Type B pancreatic cell (in vitro differentiated cells): ENCODE data around the gene KRT222. TPM values are rescaled to one million over a fixed set of nuclear protein-coding genes. Genes with fewer than 3 reads are reported as not detected.

Source experiments
- DNase-seq: peaks from one replicate; pipeline ENCODE4 v3.0.0; 2021; ENCODE audit warnings: mixed read lengths; ENCODE audit not compliant: unreplicated experiment; ENCODE audit errors: extremely low spot score
- H3K27ac Mint-ChIP-seq: 2 replicates; pipeline ENCODE4 v1.8.0; 2021; ENCODE audit warnings: mild to moderate bottlenecking, mixed read lengths
- H3K27me3 Mint-ChIP-seq: 2 replicates; pipeline ENCODE4 v1.8.0; 2021; ENCODE audit warnings: mixed read lengths
- H3K36me3 Mint-ChIP-seq: 2 replicates; pipeline ENCODE4 v1.8.0; 2021; ENCODE audit warnings: mixed read lengths
- H3K4me1 Mint-ChIP-seq: one replicate; pipeline ENCODE4 v1.8.0; 2021; ENCODE audit warnings: mixed read lengths; ENCODE audit not compliant: unreplicated experiment
- H3K4me3 Mint-ChIP-seq: 2 replicates; pipeline ENCODE4 v1.8.0; 2021; ENCODE audit warnings: mild to moderate bottlenecking, mixed read lengths
- H3K9me3 Mint-ChIP-seq: 2 replicates; pipeline ENCODE4 v1.8.0; 2021; ENCODE audit warnings: mixed read lengths
- total RNA-seq: library from RNA; stranded (reverse); gene quantifications from 2 replicates; pipeline ENCODE4 v1.2.1, GENCODE V29; 2021; ENCODE audit warnings: low replicate concordance
- TF ChIP-seq, protein P1 (sequence below): fragments of 200-600 bp; sonication (generic); conservative IDR thresholded peaks from 2 replicates; pipeline ENCODE4 v1.5.0; 2021; ENCODE audit warnings: antibody characterized with exemption, mild to moderate bottlenecking

KRT222 gene
- total RNA-seq, 1 donor from 2014 or later, result 0.34 TPM

DNA sequence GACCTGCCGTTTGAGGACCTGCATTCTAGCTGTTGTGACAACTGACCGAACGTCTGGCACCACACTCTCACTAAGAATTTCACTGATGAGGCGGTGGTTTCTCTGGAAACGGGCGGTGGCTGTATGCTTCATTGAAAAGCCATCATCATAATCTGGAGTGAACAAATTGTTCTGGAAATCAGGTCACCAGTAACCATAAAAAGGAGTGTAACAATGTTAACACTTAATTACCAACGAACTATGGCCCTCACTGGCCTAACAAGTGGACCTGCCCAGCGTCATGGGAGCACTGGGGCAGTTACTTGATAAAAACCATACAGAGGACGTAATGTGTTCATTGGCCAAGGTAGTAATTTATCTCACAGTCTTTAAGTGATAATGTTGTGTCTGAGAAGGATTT, 32.8 kb downstream of the KRT222 start:
- TF ChIP-seq, protein P1, sequence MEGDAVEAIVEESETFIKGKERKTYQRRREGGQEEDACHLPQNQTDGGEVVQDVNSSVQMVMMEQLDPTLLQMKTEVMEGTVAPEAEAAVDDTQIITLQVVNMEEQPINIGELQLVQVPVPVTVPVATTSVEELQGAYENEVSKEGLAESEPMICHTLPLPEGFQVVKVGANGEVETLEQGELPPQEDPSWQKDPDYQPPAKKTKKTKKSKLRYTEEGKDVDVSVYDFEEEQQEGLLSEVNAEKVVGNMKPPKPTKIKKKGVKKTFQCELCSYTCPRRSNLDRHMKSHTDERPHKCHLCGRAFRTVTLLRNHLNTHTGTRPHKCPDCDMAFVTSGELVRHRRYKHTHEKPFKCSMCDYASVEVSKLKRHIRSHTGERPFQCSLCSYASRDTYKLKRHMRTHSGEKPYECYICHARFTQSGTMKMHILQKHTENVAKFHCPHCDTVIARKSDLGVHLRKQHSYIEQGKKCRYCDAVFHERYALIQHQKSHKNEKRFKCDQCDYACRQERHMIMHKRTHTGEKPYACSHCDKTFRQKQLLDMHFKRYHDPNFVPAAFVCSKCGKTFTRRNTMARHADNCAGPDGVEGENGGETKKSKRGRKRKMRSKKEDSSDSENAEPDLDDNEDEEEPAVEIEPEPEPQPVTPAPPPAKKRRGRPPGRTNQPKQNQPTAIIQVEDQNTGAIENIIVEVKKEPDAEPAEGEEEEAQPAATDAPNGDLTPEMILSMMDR, result no peak
- H3K36me3 Mint-ChIP-seq, result peaks cover 45% of the 10 kb centered on the region
- peaks cover under 1% of the 10 kb centered on the region for H3K4me1 Mint-ChIP-seq
- DNase-seq, result no peak
- H3K4me3 Mint-ChIP-seq, result no peak overlapping the region
- no peaks in the 10 kb centered on the region for H3K9me3 Mint-ChIP-seq
- no peak overlapping the region for H3K27ac Mint-ChIP-seq
- H3K27me3 Mint-ChIP-seq, result no peaks in the 10 kb centered on the region

DNA sequence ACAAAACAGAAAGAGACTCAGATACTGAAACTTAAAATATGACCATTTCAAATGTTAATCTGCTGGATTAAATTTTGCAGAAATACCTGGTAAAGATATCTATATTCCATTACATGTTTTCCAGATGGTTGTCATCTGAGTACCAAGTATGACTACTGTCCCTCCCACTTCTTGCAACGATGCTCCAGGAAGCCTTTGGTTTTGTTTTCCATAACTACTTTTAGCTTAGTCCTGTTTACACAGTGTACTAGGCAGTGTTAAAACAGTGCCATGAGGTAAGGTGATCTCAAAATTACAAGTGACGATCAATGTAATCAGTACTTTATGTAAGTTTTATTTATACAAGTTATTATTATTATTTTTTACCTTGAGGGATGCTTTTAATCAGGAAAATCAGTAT, 35.1 kb downstream of the KRT222 start:
- TF ChIP-seq, protein P1, result no peak
- H3K4me3 Mint-ChIP-seq, result no peak overlapping the region
- DNase-seq, result no peak
- peaks cover 6% of the 10 kb centered on the region for H3K4me1 Mint-ChIP-seq
- H3K27ac Mint-ChIP-seq, result no peak overlapping the region
- H3K9me3 Mint-ChIP-seq, result no peaks in the 10 kb centered on the region
- H3K36me3 Mint-ChIP-seq, result peaks cover 47% of the 10 kb centered on the region
- no peaks in the 10 kb centered on the region for H3K27me3 Mint-ChIP-seq

DNA sequence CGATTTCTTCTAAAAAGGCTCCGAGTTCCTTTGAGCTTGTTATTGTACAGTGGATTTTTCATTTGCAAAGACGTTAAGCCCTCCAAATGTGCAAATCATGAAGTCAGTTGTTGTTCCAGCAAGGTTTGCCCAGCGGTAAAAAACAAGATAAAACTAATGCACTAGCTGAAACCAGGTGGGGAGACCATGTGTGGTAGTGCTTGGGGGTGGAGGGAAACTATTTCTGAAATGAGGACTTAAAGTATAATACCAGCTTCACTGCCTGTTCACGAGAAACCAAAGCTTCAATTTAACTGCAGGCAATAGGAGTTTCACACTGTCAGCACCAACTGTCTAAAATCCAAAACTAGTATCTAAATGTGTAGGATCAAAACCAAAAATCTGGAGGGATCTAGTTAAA, 39.7 kb downstream of the KRT222 start:
- Mint-ChIP-seq H3K4me3 (no peak overlapping the region), H3K27me3 (no peaks in the 10 kb centered on the region), H3K27ac (no peak overlapping the region), H3K9me3 (no peaks in the 10 kb centered on the region), H3K36me3 (peaks cover 21% of the 10 kb centered on the region), H3K4me1 (peaks cover 11% of the 10 kb centered on the region)
- TF ChIP-seq, protein P1, result no peak
- no peak for DNase-seq

DNA sequence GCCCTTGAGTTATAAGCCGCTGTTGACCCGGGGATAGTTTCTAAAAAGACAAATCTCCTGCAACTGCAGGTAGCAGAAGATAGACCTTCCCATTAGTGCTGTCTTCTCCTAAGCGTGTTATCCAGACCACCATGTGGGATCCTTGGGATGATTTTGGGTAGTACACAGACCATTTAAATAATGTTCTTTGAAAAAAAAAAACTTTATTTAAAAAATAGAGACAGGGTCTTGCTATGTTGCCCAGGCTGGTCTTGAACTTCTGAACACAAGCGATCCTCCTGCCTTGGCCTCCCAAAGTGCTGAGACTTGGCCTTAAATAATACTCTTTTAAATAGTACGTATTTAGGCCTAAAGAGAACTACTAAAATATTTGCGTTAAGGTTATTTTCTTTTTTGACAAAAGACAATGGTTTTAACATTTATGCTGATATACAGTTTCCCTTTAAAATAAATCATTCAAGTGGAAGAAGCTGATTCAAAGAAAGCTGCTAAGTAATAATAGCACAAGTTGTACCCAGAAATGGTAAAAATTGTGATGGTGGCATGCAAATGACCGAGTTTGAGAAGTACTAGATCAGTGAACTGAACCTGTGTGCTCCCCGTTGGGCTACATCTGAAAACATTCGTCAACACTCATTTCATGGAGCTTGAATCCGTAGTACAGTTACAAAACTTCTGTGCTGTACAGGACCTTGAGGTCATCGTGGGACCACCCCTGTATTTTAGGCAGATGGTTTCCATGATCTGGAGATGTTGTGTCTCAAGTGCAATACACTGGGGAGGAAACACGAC, 41.4 kb downstream of the KRT222 start:
- H3K4me1 Mint-ChIP-seq, result peaks cover 17% of the 10 kb centered on the region
- no peak overlapping the region for H3K27ac Mint-ChIP-seq
- TF ChIP-seq, protein P1, result no peak
- H3K36me3 Mint-ChIP-seq, result peaks cover 13% of the 10 kb centered on the region
- H3K9me3 Mint-ChIP-seq, result no peaks in the 10 kb centered on the region
- H3K4me3 Mint-ChIP-seq, result no peak overlapping the region
- DNase-seq, result no peak
- H3K27me3 Mint-ChIP-seq, result no peaks in the 10 kb centered on the region

DNA sequence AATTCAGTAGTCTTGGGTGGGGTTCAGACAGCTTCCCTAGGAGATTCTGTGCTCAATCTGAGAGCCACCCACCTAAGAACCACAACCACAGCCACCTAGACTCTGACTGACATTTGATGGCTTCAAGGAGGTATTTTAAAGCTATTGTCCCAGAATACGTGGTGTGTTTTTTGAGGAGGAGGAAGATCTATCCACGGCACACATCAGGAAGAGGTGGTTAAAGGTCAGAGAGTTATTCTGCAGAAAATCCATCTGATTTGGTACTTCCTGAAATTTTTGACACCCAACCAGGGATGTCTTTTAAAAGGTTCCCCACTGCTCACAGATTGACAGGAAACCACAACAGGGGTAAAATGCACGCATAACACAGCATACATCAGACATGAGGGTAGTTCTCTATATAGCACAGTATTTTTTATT, 42.5 kb downstream of the KRT222 start:
- no peaks in the 10 kb centered on the region for H3K27me3 Mint-ChIP-seq
- H3K27ac Mint-ChIP-seq, result peak overlapping the region; percentile 23
- H3K36me3 Mint-ChIP-seq, result peaks cover 12% of the 10 kb centered on the region
- H3K9me3 Mint-ChIP-seq, result no peaks in the 10 kb centered on the region
- H3K4me1 Mint-ChIP-seq, result peaks cover 17% of the 10 kb centered on the region
- no peak overlapping the region for H3K4me3 Mint-ChIP-seq
- TF ChIP-seq, protein P1, result no peak
- DNase-seq, result no peak
